H4 (cell line): ENCODE data around the gene CHTF18. TPM values are rescaled to one million over a fixed set of nuclear protein-coding genes. Genes with fewer than 3 reads are reported as not detected.
"Not testable (repeated sequence)": the region's sequence is repeated elsewhere in the genome, so short reads cannot be mapped to it uniquely, and the experiment has no call there.

Experiments used
- DNase-seq: peaks from one replicate; pipeline ENCODE4 v3.0.0-alpha.2; 2015; ENCODE audit warnings: low spot score
- total RNA-seq: library from RNA; depleted of rRNA; stranded (reverse); fragments of >200 nt; shearing (Covaris generic); gene quantifications from 2 replicates; pipeline ENCODE4 v1.2.3, GENCODE V29; 2014

CHTF18 gene
- total RNA-seq, 1 experiment from 2014 or later = 7.9 TPM

GRCh38 chr16:827513-827912 lies 39.1 kb downstream of the CHTF18 start:
- DNase-seq = no peak

- DNase-seq = no peak
Observed at GRCh38 chr16:828891-829290, 40.5 kb downstream of the CHTF18 start.

GRCh38 chr16:830107-830870 lies 41.9 kb downstream of the CHTF18 start:
- DNase-seq = no peak

GRCh38 chr16:830871-831570 lies 42.6 kb downstream of the CHTF18 start:
- DNase-seq = no peak

GRCh38 chr16:831571-832413 lies 43.4 kb downstream of the CHTF18 start:
- no peak for DNase-seq

GRCh38 chr16:832652-833336 lies 44.4 kb downstream of the CHTF18 start:
- no peak for DNase-seq

GRCh38 chr16:833411-833810 lies 45.0 kb downstream of the CHTF18 start:
- no peak for DNase-seq

- DNase-seq = no peak
Observed at GRCh38 chr16:835373-835772, 47.0 kb downstream of the CHTF18 start.

DNA sequence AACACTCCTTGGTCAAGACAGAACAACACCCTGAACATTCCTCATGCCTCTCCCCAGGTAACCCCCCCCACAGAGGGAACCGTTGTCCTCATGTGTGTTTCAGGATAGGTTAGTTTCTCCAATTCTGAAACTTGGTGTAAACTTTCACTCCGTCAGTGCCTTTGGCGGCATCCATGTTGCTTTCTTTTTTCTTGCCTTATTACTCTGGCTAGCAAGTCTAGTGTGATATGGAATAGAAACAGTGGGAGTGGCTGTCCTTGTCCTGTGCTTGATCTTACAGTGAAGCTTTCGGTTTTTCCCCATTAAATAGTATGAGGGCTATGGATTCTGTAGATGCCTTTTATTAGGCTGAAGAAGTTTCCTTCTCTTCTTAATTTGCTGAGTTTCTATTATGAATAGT lies 47.8 kb downstream of the CHTF18 start:
- no peak for DNase-seq

- DNase-seq = not testable (repeated sequence)
Observed at GRCh38 chr16:836822-837221, 48.4 kb downstream of the CHTF18 start.

GRCh38 chr16:838741-839140 lies 50.3 kb downstream of the CHTF18 start:
- no peak for DNase-seq

DNA sequence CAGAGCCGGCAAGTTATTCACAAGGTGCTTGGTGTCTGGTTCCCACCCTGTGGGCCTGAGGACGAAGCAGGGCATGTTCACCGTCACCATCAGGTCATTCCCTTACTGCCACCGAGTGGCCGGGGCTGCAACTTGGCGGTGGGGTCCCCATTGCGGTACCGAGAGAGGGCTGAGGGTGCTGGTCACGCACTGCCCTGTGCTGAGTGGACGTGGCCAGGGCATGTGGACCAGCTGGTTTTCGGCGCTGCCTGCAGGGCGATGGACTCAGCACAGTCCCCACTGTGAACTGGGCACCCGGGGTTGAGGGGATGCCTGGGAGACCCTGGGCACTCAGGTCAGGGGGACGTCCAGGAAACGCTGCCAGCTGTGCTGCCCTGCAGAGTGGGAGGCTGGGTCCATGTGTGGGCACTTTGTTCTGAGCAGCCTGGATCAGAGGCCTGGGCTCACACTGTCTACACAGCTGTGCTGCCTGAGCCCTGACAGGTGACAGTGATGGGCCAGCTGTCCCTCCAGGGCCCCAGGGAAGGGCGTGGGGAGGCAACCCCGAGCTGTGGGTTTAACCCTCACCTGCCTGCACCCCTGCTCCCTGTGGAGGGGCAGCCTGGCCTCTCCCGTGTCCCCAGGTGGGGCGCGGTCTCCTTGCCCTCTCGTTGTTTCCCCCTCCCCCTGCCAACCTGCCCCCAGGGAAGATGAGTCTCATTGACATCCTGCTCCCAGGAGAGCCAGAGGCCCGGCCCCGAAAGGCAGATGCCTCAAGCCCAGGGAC lies 51.4 kb downstream of the CHTF18 start:
- DNase-seq = no peak

DNA sequence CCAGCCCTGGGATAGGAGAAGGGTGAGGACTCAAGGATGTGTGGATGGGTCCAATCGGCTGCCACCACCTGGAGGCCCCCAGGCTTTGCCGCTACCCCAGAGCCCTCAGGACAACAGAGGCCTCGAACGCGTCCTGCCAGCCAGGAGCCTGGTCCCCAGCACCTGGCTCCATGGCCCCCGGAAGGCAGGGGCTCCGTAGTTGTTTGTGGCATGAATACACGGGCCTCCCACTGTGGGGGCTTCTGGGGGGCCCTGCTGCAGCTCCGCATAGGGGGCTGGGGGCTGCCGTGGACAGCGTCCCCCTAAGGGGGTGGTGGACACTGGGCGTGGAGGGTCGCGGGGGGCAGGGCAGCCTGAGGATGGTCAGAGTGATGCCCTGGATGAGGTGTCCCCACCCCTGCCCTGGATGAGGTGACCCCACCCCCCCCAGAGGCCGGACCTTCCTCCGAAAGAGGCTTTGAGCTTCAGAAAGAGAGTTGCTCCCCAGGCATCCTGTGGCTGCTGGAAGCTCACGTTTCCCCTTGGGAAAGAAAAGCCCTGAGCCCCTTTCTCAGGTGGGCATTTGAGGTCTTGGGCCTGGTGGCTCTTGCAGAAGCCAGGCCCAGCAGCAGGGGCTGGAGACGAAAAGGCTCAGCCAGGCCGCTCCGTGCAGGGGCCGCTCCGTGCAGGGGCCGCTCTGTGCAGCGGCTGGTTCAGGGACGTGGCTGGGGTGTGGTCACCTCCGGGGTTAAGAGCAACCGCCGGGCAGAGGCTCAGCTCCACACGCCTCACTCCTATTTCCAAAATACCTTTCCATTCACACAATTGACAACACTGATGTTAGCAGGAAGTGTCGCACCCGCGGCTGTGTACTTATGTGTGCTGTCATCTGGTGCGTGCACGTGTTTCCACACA lies 52.4 kb downstream of the CHTF18 start:
- no peak for DNase-seq

DNA sequence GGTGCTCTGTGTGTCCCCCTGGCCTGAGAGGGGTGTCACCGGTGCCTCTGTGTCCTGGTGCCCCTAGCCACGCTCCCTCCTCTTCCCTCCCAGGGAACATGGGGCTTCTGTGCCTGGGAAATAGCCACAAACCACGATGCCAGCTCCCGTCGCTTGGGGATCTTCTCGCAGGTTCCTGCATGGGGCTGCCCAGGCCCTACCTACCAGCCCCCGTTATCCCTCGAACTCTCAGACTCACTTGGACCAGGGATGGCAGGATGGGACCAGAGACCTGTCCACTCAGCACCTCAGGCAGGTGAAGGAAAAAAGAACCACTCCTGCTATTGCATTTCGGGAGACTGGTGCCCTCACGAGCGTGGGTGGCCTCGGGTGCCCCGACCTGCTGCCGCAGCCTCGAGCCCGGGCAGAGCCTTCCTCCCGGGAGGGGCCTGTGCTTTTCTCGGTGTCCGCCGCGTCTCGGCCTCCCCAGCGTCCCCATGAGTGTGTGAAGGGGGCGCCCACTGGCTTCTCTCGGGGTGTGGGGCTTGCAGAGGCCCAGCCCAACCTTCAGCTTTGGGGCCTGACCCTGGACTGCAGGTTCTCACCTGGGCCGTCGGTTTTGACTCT lies 53.1 kb downstream of the CHTF18 start:
- no peak for DNase-seq

GRCh38 chr16:842061-842476 lies 53.6 kb downstream of the CHTF18 start:
- no peak for DNase-seq

GRCh38 chr16:842711-843560 lies 54.5 kb downstream of the CHTF18 start:
- DNase-seq = no peak

- no peak for DNase-seq
Observed at GRCh38 chr16:843771-844170, 55.4 kb downstream of the CHTF18 start.

GRCh38 chr16:844638-845350 lies 56.4 kb downstream of the CHTF18 start:
- DNase-seq = no peak
